Adrenal gland (tissue), 12 donors: Measurements from ENCODE around the gene CLCA1. TPM values are rescaled to one million over a fixed set of nuclear protein-coding genes. Genes with fewer than 3 reads are reported as not detected.

ENCODE experiments used
- DNase-seq, 7 donors: peaks; one replicate each; pipeline ENCODE4 v3.0.0-alpha.2; 2019 to 2020
- H3K27ac ChIP-seq, 5 donors: fragments of 200-600 bp; sonication (generic) in 4 of 5; 1 replicate in 3 of 5; 2 replicates in 2 of 5; pipeline versions ENCODE4 v1.5.1 to v1.8.0; 2016 to 2020; ENCODE audit warnings: mild to moderate bottlenecking in 1 of 5
- H3K27me3 ChIP-seq: fragments of 200-600 bp; 2 replicates; pipeline ENCODE4 v1.8.0; 2021
- H3K36me3 ChIP-seq, 2 donors: fragments of 200-600 bp; replicated peaks in 1 of 2; 1 replicate in 1 of 2; 2 replicates in 1 of 2; pipeline versions ENCODE4 v1.5.1 to v1.8.0; 2018 to 2022
- H3K4me1 ChIP-seq, 2 donors: fragments of 200-600 bp; replicated peaks in 1 of 2; 1 replicate in 1 of 2; 2 replicates in 1 of 2; pipeline versions ENCODE4 v1.5.1 to v1.8.0; 2018 to 2021
- H3K4me3 ChIP-seq, 4 donors: fragments of 200-600 bp; sonication (generic) in 3 of 4; one replicate each; pipeline ENCODE4 v1.5.1; 2016 to 2018
- H3K9me3 ChIP-seq, 3 donors: fragments of 200-600 bp; sonication (generic) in 1 of 3; replicated peaks in 1 of 3; 1 replicate in 2 of 3; 2 replicates in 1 of 3; pipeline versions ENCODE4 v1.5.1 to v1.8.0; 2016 to 2021
- CTCF ChIP-seq, 6 experiments: fragments of 450-650 bp in 4 of 6; fragments of 200-600 bp in 2 of 6; sonication (generic) in 1 of 6; IDR thresholded peaks; 1 replicate in 5 of 6; 2 replicates in 1 of 6; pipeline versions ENCODE4 v1.5.1 to v1.8.0; 2016 to 2021; ENCODE audit warnings: antibody characterized with exemption in 6 of 6, mild to moderate bottlenecking in 2 of 6, moderate library complexity in 1 of 6
- POLR2A ChIP-seq, 2 donors: fragments of 450-650 bp; IDR thresholded peaks; one replicate each; pipeline ENCODE4 v1.6.1; 2017; ENCODE audit warnings: antibody characterized with exemption in 2 of 2, mild to moderate bottlenecking in 2 of 2, moderate library complexity in 1 of 2
- WGBS, 4 donors: extraction: QIAGEN DNeasy Blood & Tissue Kit in 2 of 4; methylation state at CpG; one replicate each; pipeline versions ENCODE4 v1.1.5 to v1.1.7; 2013 to 2017; 5-methylcytosine and 5-hydroxymethylcytosine counted together
- intact Hi-C, 2 donors: fragments of 100-400 bp; cut with DNase I; formaldehyde crosslinking; loops; one replicate each; pipeline versions ENCODE4 v1.14.1 to v1.15.0; 2022 to 2023
- polyA plus RNA-seq, 3 donors: library from polyadenylated mRNA; stranded (reverse); fragments of 200-250 nt in 2 of 3; fragments of 350-450 nt in 1 of 3; fragmentation: Illumina TruSeq in 1 of 3; extraction: RNeasy Lipid Tissue Mini Kit (QIAGEN cat#74804) in 1 of 3; gene quantifications; one replicate each; pipeline ENCODE4 v1.2.3, GENCODE V29; 2013 to 2014
- total RNA-seq, 9 donors: library from RNA; depleted of rRNA in 4 of 9; stranded (reverse); fragments of >200 nt in 4 of 9; fragments of 120-200 nt in 1 of 9; fragmentation: NEBNext Ultra II Directional in 1 of 9; extraction: Animal tissue kit (Norgen Biotek cat#: 25700) in 1 of 9; gene quantifications; one replicate each; pipeline versions ENCODE4 v1.1.0 to v1.2.4, GENCODE V29; 2013 to 2023
- donor health status: healthy with polysubstance abuse.
- donor health status: Bipolar disorder and iron deficiency.
- donor health status: DM: yes; HTN: yes; CAD: no.
- donor health status: DM: no; HTN: no; CAD: no.
- donor health status: DM: no; HTN: no; CAD: no.
- donor health status: DM: yes; HTN: yes; CAD: no.

The CLCA1 gene
- total and polyA plus RNA-seq, 12 donors: 0.08 to 0.22 (median 0.15) TPM; not detected in 8

GRCh38 chr1:86508583-86508969 lies 39.8 kb downstream of the CLCA1 start:
- 68 to 89% (median 74%) methylated on average over 2 of the region's 2 CpGs for WGBS, 4 donors
- H3K27me3 ChIP-seq: no peaks in the 10 kb centered on the region
- intact Hi-C loops: loop anchor here (5.0 to 10.0 kb wide), 2 partner anchors 131 to 134 kb away; no protein-coding TSS in a partner anchor
- H3K9me3 ChIP-seq: no peaks in the 10 kb centered on the region
- no peak overlapping the region for H3K4me3 ChIP-seq
- DNase-seq: no peak
- H3K4me1 ChIP-seq: no peaks in the 10 kb centered on the region
- no peaks in the 10 kb centered on the region for H3K36me3 ChIP-seq
- no peak for TF ChIP-seq POLR2A (IDR thresholded peaks at IDR 0.05)
- TF ChIP-seq CTCF (IDR thresholded peaks at IDR 0.05): no peak
- H3K27ac ChIP-seq: no peak overlapping the region

GRCh38 chr1:86515597-86515996 lies 46.9 kb downstream of the CLCA1 start:
- intact Hi-C loops: no loop called here
- Histone ChIP-seq H3K27ac (no peak overlapping the region), H3K27me3 (no peaks in the 10 kb centered on the region), H3K36me3 (no peaks in the 10 kb centered on the region), H3K4me3 (no peak overlapping the region), H3K9me3 (no peaks in the 10 kb centered on the region), H3K4me1 (no peaks in the 10 kb centered on the region)
- no peak for DNase-seq
- 43 to 57% (median 53%) methylated on average over 2 of the region's 2 CpGs for WGBS, 4 donors
- TF ChIP-seq POLR2A (IDR thresholded peaks at IDR 0.05): no peak
- TF ChIP-seq CTCF (IDR thresholded peaks at IDR 0.05): peak in 1 of 6 experiments; percentile 8

GRCh38 chr1:86516335-86516734 lies 47.6 kb downstream of the CLCA1 start:
- no peaks in the 10 kb centered on the region for H3K9me3 ChIP-seq
- intact Hi-C loops: no loop called here
- no peak overlapping the region for H3K27ac ChIP-seq
- TF ChIP-seq CTCF (IDR thresholded peaks at IDR 0.05) (no peak), POLR2A (IDR thresholded peaks at IDR 0.05) (no peak)
- no peak for DNase-seq
- no peaks in the 10 kb centered on the region for H3K27me3 ChIP-seq
- H3K4me1 ChIP-seq: no peaks in the 10 kb centered on the region
- H3K4me3 ChIP-seq: no peak overlapping the region
- H3K36me3 ChIP-seq: no peaks in the 10 kb centered on the region
- WGBS, 4 donors: 65 to 94% (median 89%) methylated on average over 1 of the region's 1 CpG

GRCh38 chr1:86517336-86517735 lies 48.6 kb downstream of the CLCA1 start:
- DNase-seq: no peak
- H3K36me3 ChIP-seq: no peaks in the 10 kb centered on the region
- 45 to 72% (median 52%) methylated on average over 1 of the region's 1 CpG for WGBS, 4 donors
- TF ChIP-seq POLR2A (IDR thresholded peaks at IDR 0.05): no peak
- no peak for TF ChIP-seq CTCF (IDR thresholded peaks at IDR 0.05)
- no peak overlapping the region for H3K4me3 ChIP-seq
- no peak overlapping the region for H3K27ac ChIP-seq
- intact Hi-C loops: no loop called here
- no peaks in the 10 kb centered on the region for H3K9me3 ChIP-seq
- H3K27me3 ChIP-seq: no peaks in the 10 kb centered on the region
- H3K4me1 ChIP-seq: no peaks in the 10 kb centered on the region
